PFSK-1 (cell line): ENCODE data around the gene TMEM184B.

ENCODE experiments used
- FOXP2 ChIP-seq: optimal IDR thresholded peaks from 2 replicates; pipeline ENCODE3; 2011; ENCODE audit warnings: borderline replicate concordance, control low read depth, inconsistent platforms; ENCODE audit not compliant: insufficient read depth; ENCODE audit errors: extremely low read length, extremely low read depth
- POLR2AphosphoS5 ChIP-seq: IDR thresholded peaks from 2 replicates; pipeline ENCODE4 v1.6.1; 2012; ENCODE audit warnings: low read depth, mild to moderate bottlenecking, control low read depth, low read length, moderate library complexity
- REST ChIP-seq, 2 experiments: IDR thresholded peaks; 2 replicates each; pipeline versions ENCODE4 v1.6.1 to v1.8.0; 2011 to 2012; ENCODE audit warnings: low read depth in 2 of 2, low read length in 2 of 2, control low read depth in 1 of 2, inconsistent platforms in 1 of 2, mild to moderate bottlenecking in 1 of 2, moderate library complexity in 1 of 2; ENCODE audit not compliant: insufficient read depth in 1 of 2
- SIN3A ChIP-seq: IDR thresholded peaks from 2 replicates; pipeline ENCODE4 v1.6.1; 2012; ENCODE audit warnings: mild to moderate bottlenecking, low read length, moderate library complexity, borderline replicate concordance; ENCODE audit not compliant: insufficient read depth
- TAF1 ChIP-seq: IDR thresholded peaks from 2 replicates; pipeline ENCODE4 v1.6.1; 2012; ENCODE audit warnings: low read length, control low read depth, borderline replicate concordance; ENCODE audit not compliant: insufficient read depth

TMEM184B gene

DNA sequence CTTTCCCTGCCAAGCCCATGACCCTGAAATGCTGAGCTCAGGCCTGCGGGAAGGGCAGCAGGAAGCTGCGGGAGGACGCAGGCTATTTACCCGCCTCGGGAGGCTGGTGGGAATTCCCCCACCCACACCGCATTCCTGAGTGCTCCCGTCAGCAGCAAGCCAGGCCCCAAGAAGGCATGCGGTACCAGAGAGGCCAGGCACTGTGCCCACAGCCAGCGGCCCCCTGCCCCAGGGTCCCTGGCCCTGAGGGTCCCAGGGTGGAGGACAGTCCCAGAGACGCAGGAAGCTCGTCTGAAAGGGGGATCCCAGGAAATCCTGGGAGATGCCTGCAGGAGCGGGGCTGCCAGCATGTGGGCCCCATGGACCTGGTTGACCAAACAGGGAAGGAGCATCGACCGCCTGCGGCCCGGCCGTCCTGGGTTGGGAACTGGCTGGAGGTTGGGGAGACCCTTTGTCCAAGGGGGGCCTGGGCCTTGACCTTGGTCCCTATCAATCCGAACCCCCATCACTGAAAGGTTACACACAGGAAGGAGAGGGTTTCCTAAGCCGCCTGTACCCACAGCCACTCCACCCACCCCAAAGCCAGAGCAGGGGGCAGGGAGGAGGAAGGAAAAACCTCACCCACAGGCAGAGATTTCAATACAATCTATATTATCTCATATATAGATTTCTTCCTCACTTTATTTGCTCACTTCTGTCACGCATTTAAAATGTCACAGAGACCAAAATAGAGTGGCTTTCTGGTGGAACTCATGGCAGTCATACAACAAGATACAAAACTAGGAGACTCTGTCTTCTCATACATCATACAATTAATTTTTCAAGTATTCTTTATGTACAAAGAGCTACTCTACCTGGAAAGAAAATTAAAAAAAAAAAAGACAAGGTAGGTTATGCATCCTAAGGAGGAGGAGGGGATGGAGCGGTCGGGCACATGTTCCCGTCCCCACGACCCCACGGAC is 53.9 kb downstream of the TMEM184B start:
- no peak for TF ChIP-seq POLR2AphosphoS5
- TF ChIP-seq SIN3A: no peak
- TF ChIP-seq FOXP2: no peak
- no peak for TF ChIP-seq REST (IDR thresholded peaks at IDR 0.05; ENCODE audit: insufficient read depth in 1 of 2, low read depth in 2 of 2, low read length in 2 of 2)
- TF ChIP-seq TAF1: no peak

GRCh38 chr22:38215156-38216038 is 57.4 kb downstream of the TMEM184B start:
- TF ChIP-seq SIN3A (no peak), POLR2AphosphoS5 (no peak), REST (IDR thresholded peaks at IDR 0.05; ENCODE audit: insufficient read depth in 1 of 2, low read depth in 2 of 2, low read length in 2 of 2) (no peak), FOXP2 (no peak), TAF1 (no peak)

- no peak for TF ChIP-seq FOXP2
- TF ChIP-seq REST (IDR thresholded peaks at IDR 0.05; ENCODE audit: insufficient read depth in 1 of 2, low read depth in 2 of 2, low read length in 2 of 2): no peak
- TF ChIP-seq POLR2AphosphoS5: 0 out of 2 replicates have a peak, but pooled peaks have one; percentile 6
Observed at GRCh38 chr22:38214302-38215056, 58.3 kb downstream of the TMEM184B start.

- no peak for TF ChIP-seq REST (IDR thresholded peaks at IDR 0.05; ENCODE audit: insufficient read depth in 1 of 2, low read depth in 2 of 2, low read length in 2 of 2)
- TF ChIP-seq FOXP2: no peak
- no peak for TF ChIP-seq POLR2AphosphoS5
- no peak for TF ChIP-seq TAF1
- no peak for TF ChIP-seq SIN3A
Observed at GRCh38 chr22:38213990-38214301, 58.9 kb downstream of the TMEM184B start.
